ENCODE data around the gene PRSS56.
A peak's percentile ranks its signal among the peaks of the same experiment; 100 is the strongest.

PRSS56 gene

GRCh38 chr2:232502511-232502910 lies 17.7 kb upstream of the PRSS56 start:
- DNase-seq (ENCODE audit: low read depth), result no peak

- no peak for DNase-seq (ENCODE audit: low read depth)
These were observed 17.0 kb upstream of the PRSS56 start for GRCh38 chr2:232502911-232503808.

- DNase-seq (ENCODE audit: low read depth), result no peak
These were observed 16.3 kb upstream of the PRSS56 start for GRCh38 chr2:232503809-232504323.

- DNase-seq (ENCODE audit: low read depth), result no peak
These were observed 15.8 kb upstream of the PRSS56 start for GRCh38 chr2:232504438-232504837.

- no peak for DNase-seq (ENCODE audit: low read depth)
These were observed 14.3 kb upstream of the PRSS56 start for GRCh38 chr2:232505856-232506255.

- no peak for DNase-seq (ENCODE audit: low read depth)
These were observed 13.5 kb upstream of the PRSS56 start for GRCh38 chr2:232506709-232507108.

- DNase-seq (ENCODE audit: low read depth), result no peak
These were observed 11.9 kb upstream of the PRSS56 start for GRCh38 chr2:232508251-232508650.

- no peak for DNase-seq (ENCODE audit: low read depth)
These were observed 8.8 kb upstream of the PRSS56 start for GRCh38 chr2:232511336-232511890.

- no peak for DNase-seq (ENCODE audit: low read depth)
These were observed 7.6 kb upstream of the PRSS56 start for GRCh38 chr2:232512602-232513001.

GRCh38 chr2:232513353-232513752 lies 6.8 kb upstream of the PRSS56 start:
- no peak for DNase-seq (ENCODE audit: low read depth)

GRCh38 chr2:232515639-232516038 lies 4.5 kb upstream of the PRSS56 start:
- no peak for DNase-seq (ENCODE audit: low read depth)

- DNase-seq (ENCODE audit: low read depth), result no peak
These were observed 3.6 kb upstream of the PRSS56 start for GRCh38 chr2:232516551-232516950.

- no peak for DNase-seq (ENCODE audit: low read depth)
These were observed 1.3 kb upstream of the PRSS56 start for GRCh38 chr2:232518844-232519243.

- no peak for DNase-seq (ENCODE audit: low read depth)
These were observed 301 bp downstream of the PRSS56 start for GRCh38 chr2:232520489-232520888.

- no peak for DNase-seq (ENCODE audit: low read depth)
These were observed 910 bp downstream of the PRSS56 start for GRCh38 chr2:232521098-232521497.

- peak; percentile 58 for DNase-seq (ENCODE audit: low read depth)
These were observed 1.9 kb downstream of the PRSS56 start for GRCh38 chr2:232521959-232522622.

GRCh38 chr2:232522623-232523401 lies 2.6 kb downstream of the PRSS56 start:
- no peak for DNase-seq (ENCODE audit: low read depth)

- no peak for DNase-seq (ENCODE audit: low read depth)
These were observed 3.2 kb downstream of the PRSS56 start for GRCh38 chr2:232523402-232523681.

- DNase-seq (ENCODE audit: low read depth), result no peak
These were observed 3.8 kb downstream of the PRSS56 start for GRCh38 chr2:232523682-232524597.

- DNase-seq (ENCODE audit: low read depth), result no peak
These were observed 4.6 kb downstream of the PRSS56 start for GRCh38 chr2:232524771-232525170.

- DNase-seq (ENCODE audit: low read depth), result no peak
These were observed 5.0 kb downstream of the PRSS56 start for GRCh38 chr2:232525199-232525598.

Data from activated gamma-delta T cell treated with anti-CD3 and anti-CD28 coated beads, Interleukin-2, amount 50 U/mL, for 16 hours (primary cell).